T-helper 2 cell treated with Interferon-gamma antibody and Interleukin-4, amounts not matched to agents 5 μg/mL and 100 μg/mL, for 36 hours (primary cell): Measurements from ENCODE around the gene NECTIN4.

ENCODE experiments used
- DNase-seq: peaks from one replicate; pipeline ENCODE4 v3.0.0; 2021; ENCODE audit warnings: low spot score
- H3K27ac Mint-ChIP-seq: one replicate; pipeline ENCODE4 v1.8.0; 2021; ENCODE audit warnings: mild to moderate bottlenecking, mixed read lengths
- H3K27me3 Mint-ChIP-seq: one replicate; pipeline ENCODE4 v1.8.0; 2021; ENCODE audit warnings: low read depth, mixed read lengths
- H3K36me3 Mint-ChIP-seq: one replicate; pipeline ENCODE4 v1.8.0; 2021; ENCODE audit warnings: low read depth, mixed read lengths
- H3K4me1 Mint-ChIP-seq: one replicate; pipeline ENCODE4 v1.8.0; 2021; ENCODE audit warnings: low read depth, mixed read lengths
- H3K4me3 Mint-ChIP-seq: one replicate; pipeline ENCODE4 v1.8.0; 2022; ENCODE audit warnings: mild to moderate bottlenecking, moderate library complexity, mixed read lengths
- H3K9me3 Mint-ChIP-seq: one replicate; pipeline ENCODE4 v1.8.0; 2021; ENCODE audit warnings: mixed read lengths

NECTIN4 gene

GRCh38 chr1:161047436-161048420, 41.6 kb downstream of the NECTIN4 start:
- no peaks in the 10 kb centered on the region for H3K27me3 Mint-ChIP-seq
- no peaks in the 10 kb centered on the region for H3K9me3 Mint-ChIP-seq
- no peak overlapping the region for H3K4me3 Mint-ChIP-seq
- no peak for DNase-seq
- peaks cover 70% of the 10 kb centered on the region for H3K36me3 Mint-ChIP-seq
- peaks cover 17% of the 10 kb centered on the region for H3K4me1 Mint-ChIP-seq
- H3K27ac Mint-ChIP-seq = peak overlapping the region; percentile 97

- H3K36me3 Mint-ChIP-seq = peaks cover 68% of the 10 kb centered on the region
- H3K27me3 Mint-ChIP-seq = no peaks in the 10 kb centered on the region
- no peak for DNase-seq
- H3K9me3 Mint-ChIP-seq = no peaks in the 10 kb centered on the region
- peak overlapping the region; percentile 91 for H3K4me3 Mint-ChIP-seq
- peak overlapping the region; percentile 97 for H3K27ac Mint-ChIP-seq
- peaks cover 18% of the 10 kb centered on the region for H3K4me1 Mint-ChIP-seq
Observed at GRCh38 chr1:161046605-161047228, 42.6 kb downstream of the NECTIN4 start.

- H3K27me3 Mint-ChIP-seq = no peaks in the 10 kb centered on the region
- peak within 1 kb of the TSS; percentile 91 for H3K4me3 Mint-ChIP-seq
- peaks cover 70% of the 10 kb centered on the region for H3K36me3 Mint-ChIP-seq
- H3K27ac Mint-ChIP-seq = peak within 1 kb of the TSS; percentile 97
- DNase-seq = peak; percentile 94
- peaks cover 20% of the 10 kb centered on the region for H3K4me1 Mint-ChIP-seq
- no peaks in the 10 kb centered on the region for H3K9me3 Mint-ChIP-seq
Observed at GRCh38 chr1:161045736-161046604, 43.4 kb downstream of the NECTIN4 start, which contains the start of gene USF1. Gene USF1, minus strand, starts transcription at chr1:161045977. Its CDS starts 2,702 bp downstream, at chr1:161043275.

GRCh38 chr1:161044908-161045735, 44.2 kb downstream of the NECTIN4 start:
- H3K27ac Mint-ChIP-seq = peak overlapping the region; percentile 97

GRCh38 chr1:161044535-161044907, 44.8 kb downstream of the NECTIN4 start:
- no peak for DNase-seq
- Mint-ChIP-seq H3K4me1 (peaks cover 20% of the 10 kb centered on the region), H3K27me3 (no peaks in the 10 kb centered on the region), H3K27ac (peak overlapping the region; percentile 97), H3K9me3 (no peaks in the 10 kb centered on the region), H3K36me3 (peaks cover 74% of the 10 kb centered on the region), H3K4me3 (peak overlapping the region; percentile 91)

More at GRCh38 chr1:161044908-161045735, 44.2 kb downstream of the NECTIN4 start:
- Mint-ChIP-seq H3K9me3 (no peaks in the 10 kb centered on the region), H3K36me3 (peaks cover 74% of the 10 kb centered on the region), H3K4me3 (peak overlapping the region; percentile 91), H3K4me1 (peaks cover 20% of the 10 kb centered on the region), H3K27me3 (no peaks in the 10 kb centered on the region)
- peak; percentile 54 for DNase-seq

- Mint-ChIP-seq H3K27ac (peak overlapping the region; percentile 86), H3K4me3 (peak overlapping the region; percentile 92), H3K4me1 (peaks cover 25% of the 10 kb centered on the region), H3K27me3 (no peaks in the 10 kb centered on the region), H3K36me3 (peaks cover 48% of the 10 kb centered on the region), H3K9me3 (no peaks in the 10 kb centered on the region)
- no peak for DNase-seq
Observed at GRCh38 chr1:161039546-161039945, 49.8 kb downstream of the NECTIN4 start.

- Mint-ChIP-seq H3K4me1 (peaks cover 21% of the 10 kb centered on the region), H3K36me3 (peaks cover 44% of the 10 kb centered on the region), H3K27ac (peak overlapping the region; percentile 86), H3K4me3 (peak overlapping the region; percentile 92), H3K27me3 (no peaks in the 10 kb centered on the region), H3K9me3 (no peaks in the 10 kb centered on the region)
- DNase-seq = no peak
Observed at GRCh38 chr1:161039154-161039545, 50.2 kb downstream of the NECTIN4 start.

- peak within 1 kb of the TSS; percentile 92 for H3K4me3 Mint-ChIP-seq
- H3K27ac Mint-ChIP-seq = peak within 1 kb of the TSS; percentile 86
- H3K4me1 Mint-ChIP-seq = peaks cover 19% of the 10 kb centered on the region
- no peaks in the 10 kb centered on the region for H3K27me3 Mint-ChIP-seq
- peak; percentile 86 for DNase-seq
- H3K9me3 Mint-ChIP-seq = no peaks in the 10 kb centered on the region
- H3K36me3 Mint-ChIP-seq = peaks cover 42% of the 10 kb centered on the region
Observed at GRCh38 chr1:161038523-161039153, 50.7 kb downstream of the NECTIN4 start, which contains the start of gene TSTD1. Gene TSTD1, minus strand, starts transcription at chr1:161038964. Its CDS starts 75 bp downstream, at chr1:161038889.

GRCh38 chr1:161037661-161038522, 51.5 kb downstream of the NECTIN4 start:
- Mint-ChIP-seq H3K4me1 (peaks cover 21% of the 10 kb centered on the region), H3K4me3 (peak overlapping the region; percentile 92), H3K36me3 (peaks cover 41% of the 10 kb centered on the region), H3K27ac (peak overlapping the region; percentile 41), H3K9me3 (no peaks in the 10 kb centered on the region), H3K27me3 (no peaks in the 10 kb centered on the region)
- DNase-seq = no peak

GRCh38 chr1:161033751-161034150, 55.6 kb downstream of the NECTIN4 start:
- H3K9me3 Mint-ChIP-seq = no peaks in the 10 kb centered on the region
- H3K4me1 Mint-ChIP-seq = peaks cover 16% of the 10 kb centered on the region
- no peak overlapping the region for H3K4me3 Mint-ChIP-seq
- H3K27ac Mint-ChIP-seq = no peak overlapping the region
- peaks cover 9% of the 10 kb centered on the region for H3K36me3 Mint-ChIP-seq
- H3K27me3 Mint-ChIP-seq = no peaks in the 10 kb centered on the region
- DNase-seq = no peak

- Mint-ChIP-seq H3K36me3 (peaks cover 4% of the 10 kb centered on the region), H3K27me3 (no peaks in the 10 kb centered on the region), H3K4me1 (peaks cover 9% of the 10 kb centered on the region), H3K9me3 (no peaks in the 10 kb centered on the region), H3K4me3 (no peak overlapping the region), H3K27ac (peak overlapping the region; percentile 20)
- DNase-seq = no peak
Observed at GRCh38 chr1:161032409-161032808, 56.9 kb downstream of the NECTIN4 start.

- Mint-ChIP-seq H3K27me3 (no peaks in the 10 kb centered on the region), H3K9me3 (no peaks in the 10 kb centered on the region), H3K4me1 (peaks cover 7% of the 10 kb centered on the region), H3K27ac (no peak overlapping the region), H3K36me3 (peaks cover 8% of the 10 kb centered on the region), H3K4me3 (no peak overlapping the region)
- DNase-seq = no peak
Observed at GRCh38 chr1:161031874-161032273, 57.5 kb downstream of the NECTIN4 start.
